Measurements from ENCODE around the gene IZUMO2. TPM values are rescaled to one million over a fixed set of nuclear protein-coding genes. Genes with fewer than 3 reads are reported as not detected.

IZUMO2 gene
- total and polyA plus RNA-seq, 2 donors (not counting 1 experiment from before 2014, with no cell fraction given), result not detected

GRCh38 chr19:50187937-50188336 is 24.9 kb upstream of the IZUMO2 start:
- H3K4me2 ChIP-seq (replicated peaks; ENCODE audit: low read depth, low read length, poor library complexity, severe bottlenecking), result no peak overlapping the region
- no peak overlapping the region for H3K9ac ChIP-seq (ENCODE audit: low read length)
- no peaks in the 10 kb centered on the region for H3K79me2 ChIP-seq (ENCODE audit: control insufficient read depth, insufficient read depth, low read length)
- H3K27me3 Mint-ChIP-seq, result peaks cover 20% of the 10 kb centered on the region
- no peak for TF ChIP-seq EZH2 (IDR thresholded peaks at IDR 0.05; ENCODE audit: borderline replicate concordance, insufficient read depth, low read depth, low read length, poor library complexity, severe bottlenecking)
- TF ChIP-seq, protein P1, sequence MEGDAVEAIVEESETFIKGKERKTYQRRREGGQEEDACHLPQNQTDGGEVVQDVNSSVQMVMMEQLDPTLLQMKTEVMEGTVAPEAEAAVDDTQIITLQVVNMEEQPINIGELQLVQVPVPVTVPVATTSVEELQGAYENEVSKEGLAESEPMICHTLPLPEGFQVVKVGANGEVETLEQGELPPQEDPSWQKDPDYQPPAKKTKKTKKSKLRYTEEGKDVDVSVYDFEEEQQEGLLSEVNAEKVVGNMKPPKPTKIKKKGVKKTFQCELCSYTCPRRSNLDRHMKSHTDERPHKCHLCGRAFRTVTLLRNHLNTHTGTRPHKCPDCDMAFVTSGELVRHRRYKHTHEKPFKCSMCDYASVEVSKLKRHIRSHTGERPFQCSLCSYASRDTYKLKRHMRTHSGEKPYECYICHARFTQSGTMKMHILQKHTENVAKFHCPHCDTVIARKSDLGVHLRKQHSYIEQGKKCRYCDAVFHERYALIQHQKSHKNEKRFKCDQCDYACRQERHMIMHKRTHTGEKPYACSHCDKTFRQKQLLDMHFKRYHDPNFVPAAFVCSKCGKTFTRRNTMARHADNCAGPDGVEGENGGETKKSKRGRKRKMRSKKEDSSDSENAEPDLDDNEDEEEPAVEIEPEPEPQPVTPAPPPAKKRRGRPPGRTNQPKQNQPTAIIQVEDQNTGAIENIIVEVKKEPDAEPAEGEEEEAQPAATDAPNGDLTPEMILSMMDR (IDR thresholded peaks at IDR 0.05), result no peak
- no peak overlapping the region for H2AFZ ChIP-seq (ENCODE audit: insufficient read depth, low read depth, low read length, poor library complexity, severe bottlenecking)
- H3K4me1 ChIP-seq (ENCODE audit: control insufficient read depth in 2 of 2, insufficient read depth in 2 of 2, low read length in 2 of 2), result no peaks in the 10 kb centered on the region
- H3K27ac Mint-ChIP-seq, result no peak overlapping the region
- H3K4me3 ChIP-seq (ENCODE audit: control extremely low read depth in 1 of 5, extremely low read depth in 1 of 5, insufficient read depth in 1 of 5, low read depth in 2 of 5, low read length in 4 of 5), result no peak overlapping the region
- intact Hi-C loops (cut with micrococcal nuclease), result no loop called here
- WGBS (ENCODE audit: insufficient coverage), result 87% methylated on average over 10 of the region's 13 CpGs
- H4K20me1 ChIP-seq (ENCODE audit: control insufficient read depth, insufficient read depth, low read length, poor library complexity, severe bottlenecking), result no peaks in the 10 kb centered on the region
- H3K9me3 ChIP-seq (ENCODE audit: control extremely low read depth in 1 of 3, control insufficient read depth in 2 of 3, insufficient read depth in 1 of 3, low read length in 2 of 3), result peaks cover 0 to 8% (median 0%) of the 10 kb centered on the region in 3 donors
- no peaks in the 10 kb centered on the region for H3K4me1 Mint-ChIP-seq
- H3K27me3 ChIP-seq (replicated peaks in 1 of 4; ENCODE audit: control extremely low read depth in 1 of 4, control insufficient read depth in 3 of 4, insufficient read depth in 4 of 4, low read length in 3 of 4), result no peaks in the 10 kb centered on the region
- H3K27ac ChIP-seq (ENCODE audit: low read length in 2 of 2), result no peak overlapping the region
- POLR2A ChIA-PET, result no interaction called here
- DNase-seq, result no peak
- CTCF ChIA-PET, result no interaction called here
- peaks cover 6% of the 10 kb centered on the region for H3K9me3 Mint-ChIP-seq (ENCODE audit: insufficient read depth)
- no peak for ATAC-seq (ENCODE audit: low read depth)
- no peaks in the 10 kb centered on the region for H3K36me3 ChIP-seq (replicated peaks in 1 of 2; ENCODE audit: control extremely low read depth in 1 of 2, control insufficient read depth in 1 of 2, extremely low read depth in 1 of 2, insufficient read depth in 2 of 2, low read length in 1 of 2)
- H3K4me3 Mint-ChIP-seq, result no peak overlapping the region

GRCh38 chr19:50184196-50184595 is 21.1 kb upstream of the IZUMO2 start:
- WGBS (ENCODE audit: insufficient coverage), result no CpG with 5 or more reads among the region's 1 CpG
- ATAC-seq (ENCODE audit: low read depth), result no peak
- Histone ChIP-seq H4K20me1 (ENCODE audit: control insufficient read depth, insufficient read depth, low read length, poor library complexity, severe bottlenecking) (no peaks in the 10 kb centered on the region), H3K27ac (ENCODE audit: low read length in 2 of 2) (no peak overlapping the region), H2AFZ (ENCODE audit: insufficient read depth, low read depth, low read length, poor library complexity, severe bottlenecking) (no peak overlapping the region), H3K4me1 (ENCODE audit: control insufficient read depth in 2 of 2, insufficient read depth in 2 of 2, low read length in 2 of 2) (no peaks in the 10 kb centered on the region), H3K79me2 (ENCODE audit: control insufficient read depth, insufficient read depth, low read length) (no peaks in the 10 kb centered on the region), H3K4me3 (ENCODE audit: control extremely low read depth in 1 of 5, extremely low read depth in 1 of 5, insufficient read depth in 1 of 5, low read depth in 2 of 5, low read length in 4 of 5) (no peak overlapping the region), H3K9me3 (ENCODE audit: control extremely low read depth in 1 of 3, control insufficient read depth in 2 of 3, insufficient read depth in 1 of 3, low read length in 2 of 3) (peaks cover 0 to 8% (median 0%) of the 10 kb centered on the region in 3 donors), H3K36me3 (replicated peaks in 1 of 2; ENCODE audit: control extremely low read depth in 1 of 2, control insufficient read depth in 1 of 2, extremely low read depth in 1 of 2, insufficient read depth in 2 of 2, low read length in 1 of 2) (no peaks in the 10 kb centered on the region), H3K27me3 (replicated peaks in 1 of 4; ENCODE audit: control extremely low read depth in 1 of 4, control insufficient read depth in 3 of 4, insufficient read depth in 4 of 4, low read length in 3 of 4) (no peaks in the 10 kb centered on the region), H3K4me2 (replicated peaks; ENCODE audit: low read depth, low read length, poor library complexity, severe bottlenecking) (no peak overlapping the region), H3K9ac (ENCODE audit: low read length) (no peak overlapping the region)
- no peak overlapping the region for H3K27ac Mint-ChIP-seq
- DNase-seq, result no peak
- H3K27me3 Mint-ChIP-seq, result peaks cover 16% of the 10 kb centered on the region
- no peaks in the 10 kb centered on the region for H3K4me1 Mint-ChIP-seq
- intact Hi-C loops (cut with micrococcal nuclease), result no loop called here
- POLR2A ChIA-PET, result no interaction called here
- CTCF ChIA-PET, result no interaction called here
- TF ChIP-seq, protein P1 (IDR thresholded peaks at IDR 0.05), result no peak
- no peak for TF ChIP-seq EZH2 (IDR thresholded peaks at IDR 0.05; ENCODE audit: borderline replicate concordance, insufficient read depth, low read depth, low read length, poor library complexity, severe bottlenecking)
- peaks cover 5% of the 10 kb centered on the region for H3K9me3 Mint-ChIP-seq (ENCODE audit: insufficient read depth)
- H3K4me3 Mint-ChIP-seq, result no peak overlapping the region
